ENCODE data around the gene DND1.
"Not testable (repeated sequence)": the region's sequence is repeated elsewhere in the genome, so short reads cannot be mapped to it uniquely, and the experiment has no call there.

Gene DND1

GRCh38 chr5:140673187-140673976 lies at the start of gene DND1:
DND1 (minus strand) TSS chr5:140673576; CDS start chr5:140673542, 34 bp downstream.
- TF ChIP-seq, protein P1, sequence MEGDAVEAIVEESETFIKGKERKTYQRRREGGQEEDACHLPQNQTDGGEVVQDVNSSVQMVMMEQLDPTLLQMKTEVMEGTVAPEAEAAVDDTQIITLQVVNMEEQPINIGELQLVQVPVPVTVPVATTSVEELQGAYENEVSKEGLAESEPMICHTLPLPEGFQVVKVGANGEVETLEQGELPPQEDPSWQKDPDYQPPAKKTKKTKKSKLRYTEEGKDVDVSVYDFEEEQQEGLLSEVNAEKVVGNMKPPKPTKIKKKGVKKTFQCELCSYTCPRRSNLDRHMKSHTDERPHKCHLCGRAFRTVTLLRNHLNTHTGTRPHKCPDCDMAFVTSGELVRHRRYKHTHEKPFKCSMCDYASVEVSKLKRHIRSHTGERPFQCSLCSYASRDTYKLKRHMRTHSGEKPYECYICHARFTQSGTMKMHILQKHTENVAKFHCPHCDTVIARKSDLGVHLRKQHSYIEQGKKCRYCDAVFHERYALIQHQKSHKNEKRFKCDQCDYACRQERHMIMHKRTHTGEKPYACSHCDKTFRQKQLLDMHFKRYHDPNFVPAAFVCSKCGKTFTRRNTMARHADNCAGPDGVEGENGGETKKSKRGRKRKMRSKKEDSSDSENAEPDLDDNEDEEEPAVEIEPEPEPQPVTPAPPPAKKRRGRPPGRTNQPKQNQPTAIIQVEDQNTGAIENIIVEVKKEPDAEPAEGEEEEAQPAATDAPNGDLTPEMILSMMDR (IDR thresholded peaks at IDR 0.05; ENCODE audit: insufficient read depth, missing control alignments), result no peak
- DNase-seq (ENCODE audit: insufficient read length, low spot score), result no peak
- FAIRE-seq, result no peak

GRCh38 chr5:140721395-140721794 lies 48.0 kb upstream of the DND1 start:
- DNase-seq (ENCODE audit: insufficient read length, low spot score); FAIRE-seq: not testable (repeated sequence)

DNA sequence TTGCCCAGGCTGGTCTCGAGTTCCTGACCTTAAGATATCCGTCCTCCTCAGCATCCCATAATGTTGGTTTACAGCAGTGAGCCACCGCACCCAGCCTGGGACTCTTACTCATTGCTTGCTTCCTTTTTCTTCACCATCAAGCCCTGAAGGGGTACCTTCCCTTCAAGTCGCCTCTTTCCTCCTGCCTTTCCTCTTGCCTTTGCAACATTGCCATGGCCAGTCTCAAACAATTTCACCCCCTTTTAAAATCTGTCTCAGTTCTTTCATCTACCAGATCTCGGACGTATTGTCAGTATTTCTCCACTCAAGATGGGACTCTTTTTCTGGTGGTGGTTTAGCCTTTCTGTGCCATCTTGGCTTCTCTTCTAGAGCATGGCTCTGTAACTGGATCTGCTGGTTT lies 47.4 kb upstream of the DND1 start:
- not testable (repeated sequence) for DNase-seq (ENCODE audit: insufficient read length, low spot score); FAIRE-seq

GRCh38 chr5:140718266-140718592 lies 44.9 kb upstream of the DND1 start:
- DNase-seq (ENCODE audit: insufficient read length, low spot score) (no peak), FAIRE-seq (no peak)
- TF ChIP-seq, protein P1 (IDR thresholded peaks at IDR 0.05; ENCODE audit: insufficient read depth, missing control alignments), result no peak

DNA sequence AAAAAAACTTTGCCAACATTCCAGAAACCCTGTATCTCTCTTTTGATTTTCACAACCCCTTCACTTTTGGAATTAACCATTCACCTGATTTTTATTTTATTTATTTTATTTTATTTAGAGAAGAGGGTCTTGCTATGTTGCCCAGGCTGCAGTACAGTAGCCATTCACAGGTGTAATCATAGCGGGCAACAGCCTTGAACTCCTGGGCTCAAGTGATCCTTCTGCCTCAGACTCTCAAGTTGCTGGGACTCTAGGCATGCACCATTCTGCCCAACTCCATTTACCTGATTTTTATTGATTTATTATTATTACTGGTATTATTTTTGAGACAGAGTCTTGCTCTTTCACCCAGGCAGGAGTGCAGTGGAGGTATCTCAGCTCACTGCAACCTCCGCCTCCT lies 42.9 kb upstream of the DND1 start:
- not testable (repeated sequence) for FAIRE-seq; DNase-seq (ENCODE audit: insufficient read length, low spot score)

DNA sequence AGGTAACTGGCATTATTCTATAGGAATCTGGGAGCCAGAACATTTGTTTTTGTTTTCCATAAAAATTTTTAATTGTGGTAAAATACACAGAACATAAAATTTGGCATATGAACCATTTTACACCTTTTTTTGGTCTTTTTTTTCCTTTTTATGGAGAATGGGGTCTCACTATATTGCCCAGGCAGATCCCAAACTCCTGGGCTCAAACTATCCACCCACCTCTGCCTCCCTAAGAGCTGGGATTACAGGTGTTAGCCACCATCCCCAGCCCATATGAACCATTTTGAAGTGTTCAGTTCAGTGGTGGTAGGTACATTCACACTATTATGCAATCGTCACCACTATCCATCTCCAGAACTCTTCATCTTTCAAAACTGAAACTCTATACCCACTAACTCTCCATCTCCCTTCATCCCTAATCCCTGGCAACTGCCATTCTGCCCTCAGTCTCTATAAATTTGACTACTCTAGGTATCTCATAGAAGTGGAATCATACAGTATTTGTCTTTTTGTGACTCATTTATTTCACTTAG lies 40.3 kb upstream of the DND1 start:
- TF ChIP-seq, protein P1 (IDR thresholded peaks at IDR 0.05; ENCODE audit: insufficient read depth, missing control alignments), result no peak
- no peak for DNase-seq (ENCODE audit: insufficient read length, low spot score)
- FAIRE-seq, result no peak

GRCh38 chr5:140711794-140712193 lies 38.4 kb upstream of the DND1 start:
- TF ChIP-seq, protein P1 (IDR thresholded peaks at IDR 0.05; ENCODE audit: insufficient read depth, missing control alignments), result no peak
- no peak for FAIRE-seq
- no peak for DNase-seq (ENCODE audit: insufficient read length, low spot score)

- DNase-seq (ENCODE audit: insufficient read length, low spot score), result no peak
- TF ChIP-seq, protein P1 (IDR thresholded peaks at IDR 0.05; ENCODE audit: insufficient read depth, missing control alignments), result no peak
- no peak for FAIRE-seq
These were observed 37.6 kb upstream of the DND1 start for GRCh38 chr5:140710899-140711552.

DNA sequence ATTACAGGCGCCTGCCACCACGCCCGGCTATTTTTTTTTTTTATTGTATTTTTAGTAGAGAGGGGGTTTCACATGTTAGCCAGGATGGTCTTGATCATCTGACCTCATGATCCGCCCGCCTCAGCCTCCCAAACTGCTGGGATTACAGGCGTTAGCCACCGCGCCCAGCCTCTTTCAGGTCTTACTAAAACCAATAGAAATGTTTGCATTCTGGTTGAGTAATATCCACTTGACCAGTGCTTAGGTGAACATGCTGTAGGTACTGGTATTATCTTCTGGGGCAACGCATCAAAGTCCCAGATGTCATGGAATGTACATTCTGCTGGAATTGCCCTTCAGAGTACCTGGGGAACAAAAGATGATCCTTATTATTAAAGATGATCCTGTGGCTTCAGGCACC lies 35.4 kb upstream of the DND1 start:
- not testable (repeated sequence) for DNase-seq (ENCODE audit: insufficient read length, low spot score); FAIRE-seq

All from D721Med (cell line).